ENCODE results near the gene NOPCHAP1. TPM values are rescaled to one million over a fixed set of nuclear protein-coding genes. Genes with fewer than 3 reads are reported as not detected.
A peak's percentile ranks its signal among the peaks of the same experiment; 100 is the strongest.

Gene NOPCHAP1
- total and polyA plus RNA-seq, 2 of the 8 experiments (the other 6 are each of a cell fraction or from before 2014, with no cell fraction given): 14.9 to 39.5 TPM

DNA sequence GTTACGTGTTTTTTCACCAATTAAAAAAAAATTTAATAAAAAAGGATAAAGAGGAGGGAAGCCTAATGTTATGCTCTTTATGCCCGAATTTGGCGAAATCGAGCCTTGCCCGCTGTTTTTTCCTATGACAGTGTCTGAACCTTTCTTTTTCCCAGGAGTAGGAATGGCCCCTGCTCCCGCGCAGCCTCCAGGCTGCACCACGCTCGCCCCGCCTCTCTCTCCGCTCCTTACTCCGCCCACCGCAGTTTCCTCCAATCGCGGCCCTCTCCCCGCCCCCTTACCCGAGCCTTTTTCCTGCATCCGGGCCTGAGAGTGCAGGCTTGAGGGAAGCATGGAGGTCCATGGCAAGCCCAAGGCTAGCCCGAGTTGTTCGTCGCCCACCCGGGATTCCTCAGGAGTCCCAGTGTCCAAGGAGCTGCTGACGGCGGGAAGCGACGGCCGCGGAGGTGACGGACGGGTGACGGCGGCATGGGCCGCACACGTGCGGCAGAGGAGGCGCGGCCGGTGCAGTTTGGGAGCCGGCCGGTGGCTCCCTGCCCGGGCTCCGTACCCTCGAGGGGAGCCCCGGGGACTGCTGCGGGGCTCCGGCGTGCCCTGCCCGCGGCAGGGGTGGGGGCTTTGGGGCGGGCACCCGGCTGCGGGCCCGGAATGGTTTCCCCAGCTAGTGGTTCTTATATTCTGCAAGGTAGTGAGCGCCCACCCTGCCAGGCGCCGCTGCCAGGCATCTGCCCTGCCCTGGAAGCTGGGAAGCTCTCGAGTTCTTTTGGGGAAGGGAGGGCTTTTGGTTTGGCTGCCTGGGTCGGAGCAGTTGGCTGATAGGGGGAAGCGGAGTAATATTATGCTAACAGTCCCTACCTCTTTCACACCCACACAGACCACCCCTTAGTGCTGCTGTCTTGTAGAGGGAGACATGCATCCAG, at the start of gene NOPCHAP1 (continued):
- TF ChIP-seq, protein P1, sequence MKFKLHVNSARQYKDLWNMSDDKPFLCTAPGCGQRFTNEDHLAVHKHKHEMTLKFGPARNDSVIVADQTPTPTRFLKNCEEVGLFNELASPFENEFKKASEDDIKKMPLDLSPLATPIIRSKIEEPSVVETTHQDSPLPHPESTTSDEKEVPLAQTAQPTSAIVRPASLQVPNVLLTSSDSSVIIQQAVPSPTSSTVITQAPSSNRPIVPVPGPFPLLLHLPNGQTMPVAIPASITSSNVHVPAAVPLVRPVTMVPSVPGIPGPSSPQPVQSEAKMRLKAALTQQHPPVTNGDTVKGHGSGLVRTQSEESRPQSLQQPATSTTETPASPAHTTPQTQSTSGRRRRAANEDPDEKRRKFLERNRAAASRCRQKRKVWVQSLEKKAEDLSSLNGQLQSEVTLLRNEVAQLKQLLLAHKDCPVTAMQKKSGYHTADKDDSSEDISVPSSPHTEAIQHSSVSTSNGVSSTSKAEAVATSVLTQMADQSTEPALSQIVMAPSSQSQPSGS (IDR thresholded peaks at IDR 0.05; ENCODE audit: low read length): no peak
- TF ChIP-seq CHD2 (IDR thresholded peaks at IDR 0.05; ENCODE audit: low read length) (no peak), FOSL1 (IDR thresholded peaks at IDR 0.05; ENCODE audit: insufficient read depth, low read depth, low read length) (no peak), JUND (IDR thresholded peaks at IDR 0.05; ENCODE audit: low read length) (no peak), TBP (IDR thresholded peaks at IDR 0.05; ENCODE audit: low read depth, low read length) (peak; percentile 82), NRF1 (IDR thresholded peaks at IDR 0.05; ENCODE audit: low read depth, low read length) (peak; percentile 49), SIX5 (IDR thresholded peaks at IDR 0.05; ENCODE audit: low read depth, low read length) (no peak), CTBP2 (IDR thresholded peaks at IDR 0.05; ENCODE audit: borderline replicate concordance, insufficient read depth, insufficient read length, low read length) (no peak), BRCA1 (IDR thresholded peaks at IDR 0.05; ENCODE audit: low read depth, low read length) (no peak), TEAD4 (IDR thresholded peaks at IDR 0.05; ENCODE audit: low read depth, low read length) (no peak), ZNF274 (IDR thresholded peaks at IDR 0.05; ENCODE audit: borderline replicate concordance, extremely low read depth, low read length) (no peak), POU5F1 (IDR thresholded peaks at IDR 0.05; ENCODE audit: low read depth, low read length) (no peak), KDM1A (IDR thresholded peaks at IDR 0.05; ENCODE audit: borderline replicate concordance, low read length) (no peak), EGR1 (IDR thresholded peaks at IDR 0.05; ENCODE audit: borderline replicate concordance, low read depth, low read length) (no peak), CBX8 (IDR thresholded peaks at IDR 0.05; ENCODE audit: borderline replicate concordance, low read depth, low read length) (no peak), SIRT6 (IDR thresholded peaks at IDR 0.05; ENCODE audit: low read length) (no peak), EZH2 (IDR thresholded peaks at IDR 0.05; ENCODE audit: low read depth, low read length, severe bottlenecking) (no peak), NANOG (IDR thresholded peaks at IDR 0.05; ENCODE audit: insufficient read depth, low read depth, low read length, poor library complexity, severe bottlenecking) (no peak), RFX5 (IDR thresholded peaks at IDR 0.05; ENCODE audit: borderline replicate concordance, low read depth, low read length) (no peak), BCL11A (IDR thresholded peaks at IDR 0.05; ENCODE audit: low read depth in 2 of 2, low read length in 2 of 2) (no peak)
- TF ChIP-seq, protein P2, sequence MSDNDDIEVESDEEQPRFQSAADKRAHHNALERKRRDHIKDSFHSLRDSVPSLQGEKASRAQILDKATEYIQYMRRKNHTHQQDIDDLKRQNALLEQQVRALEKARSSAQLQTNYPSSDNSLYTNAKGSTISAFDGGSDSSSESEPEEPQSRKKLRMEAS (IDR thresholded peaks at IDR 0.05): peak; percentile 80
- TF ChIP-seq, protein P3, sequence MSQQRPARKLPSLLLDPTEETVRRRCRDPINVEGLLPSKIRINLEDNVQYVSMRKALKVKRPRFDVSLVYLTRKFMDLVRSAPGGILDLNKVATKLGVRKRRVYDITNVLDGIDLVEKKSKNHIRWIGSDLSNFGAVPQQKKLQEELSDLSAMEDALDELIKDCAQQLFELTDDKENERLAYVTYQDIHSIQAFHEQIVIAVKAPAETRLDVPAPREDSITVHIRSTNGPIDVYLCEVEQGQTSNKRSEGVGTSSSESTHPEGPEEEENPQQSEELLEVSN (IDR thresholded peaks at IDR 0.05): peak; percentile 40
